HPDE6-E6E7 (cell line): ENCODE results near the gene MAPK12.
"Not testable (repeated sequence)": the region's sequence is repeated elsewhere in the genome, so short reads cannot be mapped to it uniquely, and the experiment has no call there.

Source experiments
- DNase-seq: peaks from one replicate; pipeline ENCODE4 v3.0.0; 2011; ENCODE audit warnings: missing footprints; ENCODE audit errors: extremely low spot score

Gene MAPK12

DNA sequence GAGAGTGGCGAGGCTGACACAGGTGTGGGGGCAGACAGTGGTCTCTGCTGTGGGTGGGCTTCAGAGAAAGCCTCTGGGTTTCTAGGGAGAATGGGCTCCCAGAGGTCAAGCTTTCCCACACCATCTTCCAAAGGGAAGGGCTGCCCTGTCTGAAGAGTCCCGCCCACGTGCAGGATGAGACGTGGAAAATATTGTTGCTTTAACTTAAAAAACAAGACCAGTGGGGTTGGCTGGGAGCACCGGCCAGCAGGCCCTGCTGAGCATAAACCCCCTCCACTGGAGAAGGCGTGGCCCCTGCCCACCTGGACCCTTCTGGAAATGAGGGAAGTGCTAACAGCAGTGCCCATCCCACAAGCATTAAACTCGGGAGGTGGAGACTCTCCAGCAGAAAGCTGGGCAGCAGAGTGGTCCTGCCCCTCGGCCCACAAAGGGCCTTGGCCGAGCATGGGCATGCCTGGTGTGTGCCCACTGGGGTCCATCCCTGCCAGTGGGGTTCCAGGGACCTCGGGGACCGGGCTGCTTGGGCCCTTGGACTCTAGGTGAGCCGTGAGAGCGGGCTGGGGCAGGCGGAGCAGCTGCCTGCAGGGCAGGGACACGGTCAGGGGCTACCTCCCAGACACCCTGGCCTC lies 45.3 kb downstream of the MAPK12 start:
- DNase-seq: no peak

DNA sequence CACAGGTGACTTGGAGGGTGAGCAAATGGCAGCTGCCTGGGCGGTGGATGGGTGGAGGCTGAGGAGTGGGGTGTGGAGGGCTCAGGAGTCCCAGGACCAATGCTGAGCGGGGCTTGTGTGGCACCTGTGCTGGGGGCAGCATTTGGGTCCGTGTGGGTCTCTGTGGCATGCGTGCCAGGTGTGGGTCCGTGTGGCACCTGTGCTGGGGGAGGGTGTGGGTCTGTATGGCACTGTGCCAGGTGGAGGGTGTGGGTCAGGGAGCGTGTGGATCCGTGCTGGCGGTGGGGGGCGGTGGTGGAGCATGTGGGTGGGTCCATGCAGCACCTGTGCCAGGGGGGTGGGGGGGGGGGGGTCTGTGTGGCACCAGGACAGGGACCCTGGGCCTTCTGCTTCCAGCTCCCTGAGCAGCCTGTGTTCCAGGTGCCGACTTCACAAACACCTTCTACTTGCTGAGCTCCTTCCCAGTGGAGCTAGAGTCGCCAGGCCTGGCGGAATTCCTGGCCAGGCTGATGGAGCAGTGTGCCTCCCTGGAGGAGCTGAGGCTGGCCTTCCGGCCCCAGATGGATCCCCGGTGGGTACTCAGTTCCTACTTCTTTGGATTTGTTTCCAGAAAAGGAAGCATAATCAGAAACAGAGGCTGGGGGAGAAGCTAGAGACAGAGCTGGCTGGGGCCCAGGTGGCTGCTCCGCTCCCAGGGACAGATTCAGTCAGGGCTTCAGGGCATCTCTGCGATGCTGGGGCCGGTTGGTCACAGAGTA lies 46.0 kb downstream of the MAPK12 start:
- no peak for DNase-seq

DNA sequence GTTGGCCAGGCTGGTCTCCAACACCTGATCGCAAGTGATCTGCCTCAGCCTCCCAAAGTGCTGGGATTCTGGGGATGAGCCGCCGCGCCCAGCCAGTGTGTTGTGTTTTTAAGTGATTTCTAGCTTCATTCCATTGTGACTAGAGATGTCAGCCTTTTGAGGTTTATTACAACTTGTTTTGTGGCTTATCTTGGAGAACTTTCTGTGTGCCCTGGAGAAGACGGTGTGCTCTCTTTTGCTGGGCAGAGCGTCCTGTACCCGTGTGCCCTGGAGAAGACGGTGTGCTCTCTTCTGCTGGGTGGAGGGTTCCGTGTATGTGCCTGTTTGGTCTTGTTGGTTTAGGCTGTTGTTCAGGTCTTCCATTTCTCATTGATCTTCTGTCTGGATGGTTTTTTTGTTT lies 48.2 kb downstream of the MAPK12 start:
- DNase-seq: no peak

DNA sequence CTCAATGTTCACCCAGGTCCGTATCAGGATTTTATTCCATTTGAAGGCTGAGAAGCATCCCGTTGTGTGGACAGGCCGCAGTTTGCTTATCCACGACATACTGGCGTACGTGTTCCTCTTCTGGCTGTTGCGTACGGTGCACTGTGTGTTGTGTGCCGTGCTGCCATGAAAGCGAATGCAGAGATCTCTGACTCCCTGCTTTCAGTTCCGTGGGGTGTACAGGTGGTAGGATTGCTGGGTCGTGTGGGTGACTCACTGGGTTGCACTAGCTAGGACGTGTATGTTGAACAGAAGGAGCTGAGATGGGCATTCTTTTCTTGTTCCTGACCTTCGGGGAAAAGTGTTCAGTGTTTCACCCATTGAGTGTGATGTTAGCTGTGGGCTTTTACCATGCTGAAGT lies 50.3 kb downstream of the MAPK12 start:
- no peak for DNase-seq

DNA sequence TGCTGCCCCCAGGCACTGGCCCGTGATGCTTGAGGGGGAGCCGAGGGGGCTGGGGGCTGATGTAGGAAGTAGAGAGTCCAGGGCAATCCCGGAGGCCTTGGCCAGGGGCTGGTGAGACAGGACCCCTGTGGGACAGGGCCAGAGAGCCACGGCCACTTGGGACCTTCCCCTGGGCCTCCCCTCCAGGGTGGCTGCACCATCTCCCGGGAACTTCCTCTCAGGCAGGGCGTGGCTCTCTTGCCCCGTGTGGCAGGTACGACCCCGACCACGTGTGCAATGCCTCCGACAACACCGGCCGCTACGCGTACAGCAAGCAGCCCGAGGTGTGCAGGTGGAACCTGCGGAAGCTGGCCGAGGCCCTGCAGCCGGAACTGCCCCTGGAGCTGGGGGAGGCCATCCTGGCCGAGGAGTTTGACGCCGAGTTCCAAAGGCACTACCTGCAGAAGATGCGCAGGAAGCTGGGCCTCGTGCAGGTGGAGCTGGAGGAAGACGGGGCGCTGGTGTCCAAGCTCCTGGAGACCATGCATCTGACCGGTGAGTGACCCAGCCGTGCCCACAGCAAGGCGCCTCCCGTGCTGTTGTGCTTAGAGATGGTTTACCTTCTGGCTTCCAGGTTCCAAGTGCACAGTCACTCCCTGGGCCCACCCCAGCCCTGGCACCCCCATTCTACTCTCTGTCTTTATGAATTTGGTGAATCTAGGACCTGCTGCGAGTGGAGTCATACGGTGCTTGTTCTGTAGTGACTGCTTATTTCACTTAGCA lies 50.9 kb downstream of the MAPK12 start:
- no peak for DNase-seq

DNA sequence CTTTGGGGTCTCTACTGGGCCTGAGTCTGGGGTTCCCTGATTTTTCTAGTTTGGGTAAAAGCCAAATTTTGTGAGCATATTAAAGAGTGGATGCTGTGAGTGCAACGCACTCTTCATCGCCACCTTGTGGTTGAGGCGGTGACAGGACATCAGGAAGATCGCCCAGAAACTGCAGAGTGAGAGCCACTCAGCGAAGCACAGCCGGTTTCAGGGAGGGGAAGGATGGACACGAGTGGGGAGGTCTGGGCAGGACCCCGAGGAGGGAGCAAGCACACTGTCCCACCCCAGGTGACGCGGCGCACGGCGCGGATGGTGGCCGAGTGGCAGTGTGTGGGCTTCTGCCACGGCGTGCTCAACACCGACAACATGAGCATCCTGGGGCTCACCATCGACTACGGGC lies 51.6 kb downstream of the MAPK12 start:
- DNase-seq: peak; percentile 65

DNA sequence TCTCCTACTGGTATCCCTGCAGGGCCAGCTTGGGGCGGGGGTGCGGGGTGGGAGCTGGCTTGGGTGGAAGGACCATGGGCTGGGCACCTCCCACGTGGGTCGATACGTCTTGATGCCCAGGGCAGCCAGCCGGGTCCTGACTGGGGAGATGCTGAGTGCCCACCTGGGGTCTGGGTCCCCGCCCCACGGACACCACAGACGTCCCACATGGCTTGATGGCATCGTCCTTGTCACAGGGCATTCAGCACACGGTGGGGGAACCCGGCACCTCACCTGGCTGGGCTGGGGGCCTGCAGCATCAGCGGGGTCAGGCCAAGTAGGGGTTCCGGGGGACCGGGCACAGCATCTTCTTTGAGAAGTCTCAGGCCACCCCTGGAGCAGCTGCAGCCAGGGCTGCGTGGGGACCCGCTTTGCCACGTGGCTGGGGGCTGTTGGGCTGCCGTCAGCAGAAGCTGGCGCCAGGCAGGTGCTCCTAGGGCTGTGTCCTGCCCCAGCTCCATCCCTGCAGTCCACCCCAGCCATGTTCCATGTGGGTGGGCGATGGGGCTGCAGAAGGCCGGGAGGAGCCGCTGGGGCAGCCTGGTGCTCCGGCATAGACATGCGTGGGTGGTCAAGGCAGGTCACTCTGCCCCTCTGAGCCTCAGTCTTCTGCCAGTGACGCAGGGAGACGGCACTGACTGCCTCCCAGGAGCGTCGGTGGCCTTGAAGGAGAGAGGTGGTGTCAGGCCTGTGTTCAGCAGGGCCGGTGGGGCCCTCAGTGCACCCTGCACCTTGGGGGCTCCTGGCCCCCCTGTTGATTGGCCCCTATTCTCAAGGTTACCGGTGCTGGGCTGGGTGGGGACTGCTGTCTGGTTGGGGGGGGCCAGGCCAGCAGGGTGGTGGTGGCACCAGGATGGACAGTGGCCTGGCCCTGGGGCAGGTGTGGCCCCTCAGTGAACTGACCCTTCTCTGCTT lies 52.3 kb downstream of the MAPK12 start:
- no peak for DNase-seq

DNA sequence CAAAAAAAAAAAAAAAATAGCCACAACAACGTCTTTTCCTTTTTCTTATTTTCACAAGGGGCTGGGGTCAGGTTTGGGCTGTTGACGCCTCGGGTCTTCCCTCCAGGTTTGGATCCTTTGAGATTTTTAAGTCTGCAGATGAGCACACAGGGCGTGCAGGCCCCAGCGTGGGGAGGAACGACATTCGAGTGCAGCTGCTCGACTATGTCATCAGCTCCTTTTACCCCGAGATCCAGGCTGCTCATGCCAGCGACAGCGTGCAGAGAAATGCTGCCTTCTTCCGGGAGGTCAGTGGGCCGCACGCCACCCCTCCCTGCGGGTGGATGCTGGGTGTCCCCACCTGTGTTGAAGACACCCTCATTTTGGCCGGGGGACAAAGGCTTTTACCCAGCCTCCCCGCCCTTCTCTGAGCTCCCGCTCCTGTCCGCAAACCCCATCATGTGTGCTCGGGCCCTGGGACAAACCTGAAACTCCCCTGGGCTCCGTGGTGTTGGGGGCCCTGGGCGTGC lies 53.0 kb downstream of the MAPK12 start:
- DNase-seq: no peak

DNA sequence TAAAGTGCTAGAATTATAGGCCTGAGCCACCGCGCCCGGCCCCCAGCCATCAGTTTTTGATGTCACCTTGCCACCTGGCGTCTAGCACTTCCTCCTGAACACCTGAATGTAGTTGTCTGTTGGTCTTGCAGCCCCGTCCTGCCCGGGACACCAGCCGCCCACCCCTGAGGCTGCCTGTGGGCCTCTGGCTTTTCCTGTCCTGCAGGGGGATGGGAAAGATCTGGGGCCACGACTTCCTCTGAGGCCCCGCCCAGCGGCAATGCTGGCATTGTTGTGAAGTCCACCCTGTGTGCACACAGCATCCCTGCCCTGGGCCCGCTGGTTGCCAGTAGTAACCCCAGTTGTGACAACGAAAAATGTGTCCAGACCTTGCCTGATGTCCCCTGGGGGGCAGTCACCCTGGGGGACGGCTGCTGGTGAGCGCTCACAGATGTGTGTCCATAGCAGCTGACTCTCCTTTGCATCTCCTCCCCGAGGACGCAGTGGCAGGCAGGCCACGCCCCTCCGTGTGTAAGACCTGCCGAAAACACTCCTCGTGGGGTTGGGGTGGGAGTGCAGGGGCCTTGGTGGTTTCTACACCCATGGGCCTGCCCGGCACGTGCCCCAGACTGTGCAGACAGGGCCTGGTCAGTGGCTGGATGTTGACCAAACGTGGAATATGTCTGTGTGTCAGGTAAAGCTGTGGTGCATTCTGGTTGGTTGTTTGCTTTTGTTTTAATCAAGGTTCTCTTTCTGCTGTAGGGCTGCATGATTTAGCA lies 53.9 kb downstream of the MAPK12 start:
- no peak for DNase-seq

DNA sequence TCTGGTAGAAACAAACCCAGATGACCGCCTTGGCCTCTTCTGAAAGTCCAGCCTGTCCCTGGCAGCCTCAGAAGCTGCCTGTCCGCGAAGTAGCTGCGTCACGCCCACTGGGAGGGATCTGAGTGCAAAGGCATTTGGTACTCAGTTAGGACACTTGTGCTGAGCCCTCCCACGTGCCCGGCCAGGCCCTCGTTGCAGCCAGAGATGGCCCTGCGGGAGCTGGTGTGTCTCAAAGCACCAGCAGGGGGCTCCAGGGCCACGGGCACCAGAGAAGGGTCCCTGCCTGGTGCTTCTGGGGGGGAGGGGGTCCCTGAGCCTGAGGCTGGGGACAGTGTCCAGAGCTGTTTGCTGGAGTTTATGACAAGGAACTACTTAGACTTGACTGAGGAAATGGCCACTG lies 54.9 kb downstream of the MAPK12 start:
- no peak for DNase-seq

DNA sequence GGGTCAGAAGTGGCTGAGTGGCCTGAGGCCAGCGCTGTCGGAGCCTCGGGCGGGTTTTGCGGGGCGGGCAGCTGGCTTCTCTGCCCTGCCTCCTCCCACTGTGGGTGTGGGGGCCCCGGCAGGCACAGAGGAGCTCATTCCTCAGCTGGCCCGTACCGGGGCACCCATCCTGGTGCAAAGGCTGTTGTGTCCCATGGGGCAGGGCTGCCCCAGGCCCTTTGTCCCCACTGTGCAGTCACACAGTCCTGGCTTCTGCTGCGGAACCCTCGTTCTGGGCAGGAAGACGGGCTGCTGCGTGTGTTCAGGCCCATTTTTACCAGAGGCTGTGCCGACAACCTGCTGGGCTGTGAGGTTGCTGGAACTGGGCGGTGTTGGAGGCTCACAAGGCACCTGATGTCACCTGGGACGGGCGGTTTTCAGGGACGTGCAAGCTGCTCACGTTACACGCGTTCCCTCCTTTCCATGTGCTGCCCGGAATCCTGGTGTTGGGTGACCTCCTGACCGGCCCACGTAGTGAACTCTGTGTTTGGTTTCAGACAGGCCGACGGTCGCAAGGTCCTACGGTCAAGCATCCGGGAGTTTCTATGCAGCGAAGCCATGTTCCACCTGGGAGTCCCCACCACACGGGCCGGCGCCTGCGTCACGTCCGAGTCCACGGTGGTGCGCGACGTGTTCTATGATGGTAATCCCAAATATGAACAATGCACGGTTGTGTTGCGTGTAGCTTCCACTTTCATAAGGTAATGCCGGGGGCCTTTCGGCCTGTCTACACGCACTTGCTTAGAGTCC lies 55.5 kb downstream of the MAPK12 start:
- DNase-seq: no peak

DNA sequence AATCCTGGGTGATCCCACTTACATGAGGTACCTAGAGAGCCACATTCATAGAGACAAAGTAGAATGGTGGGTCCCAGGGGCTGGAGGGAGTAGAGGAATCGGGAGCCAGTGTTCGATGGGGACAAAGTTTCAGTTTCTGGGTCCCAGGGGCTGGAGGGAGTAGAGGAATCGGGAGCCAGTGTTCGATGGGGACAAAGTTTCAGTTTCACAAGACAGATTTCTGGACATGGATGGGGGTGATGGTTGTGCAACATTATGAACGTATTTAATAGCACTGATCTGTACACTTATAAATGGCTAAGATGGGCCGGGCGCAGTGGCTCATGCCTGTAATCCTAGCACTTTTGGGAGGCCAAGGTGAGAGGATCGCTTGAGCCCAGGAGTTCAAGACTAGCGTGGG lies 56.5 kb downstream of the MAPK12 start:
- DNase-seq: not testable (repeated sequence)

DNA sequence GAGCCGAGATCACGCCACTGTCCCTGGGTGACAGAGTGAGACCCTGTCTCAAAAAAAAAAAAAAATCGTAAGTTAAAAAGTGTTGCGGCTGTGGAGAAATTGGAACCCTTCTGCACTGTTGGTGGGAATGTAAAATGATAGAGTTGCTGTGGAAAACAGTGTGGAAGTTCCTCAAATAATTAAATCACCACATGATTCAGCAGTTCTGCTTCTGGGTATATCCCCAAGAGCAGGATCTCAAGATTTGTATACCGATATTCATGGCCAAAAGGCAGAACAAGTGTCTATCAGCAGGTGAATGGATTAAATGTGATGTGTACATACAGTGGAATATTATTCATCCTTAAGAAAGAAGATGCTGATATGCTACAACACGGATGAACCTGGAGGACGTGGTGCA lies 56.9 kb downstream of the MAPK12 start:
- DNase-seq: no peak

DNA sequence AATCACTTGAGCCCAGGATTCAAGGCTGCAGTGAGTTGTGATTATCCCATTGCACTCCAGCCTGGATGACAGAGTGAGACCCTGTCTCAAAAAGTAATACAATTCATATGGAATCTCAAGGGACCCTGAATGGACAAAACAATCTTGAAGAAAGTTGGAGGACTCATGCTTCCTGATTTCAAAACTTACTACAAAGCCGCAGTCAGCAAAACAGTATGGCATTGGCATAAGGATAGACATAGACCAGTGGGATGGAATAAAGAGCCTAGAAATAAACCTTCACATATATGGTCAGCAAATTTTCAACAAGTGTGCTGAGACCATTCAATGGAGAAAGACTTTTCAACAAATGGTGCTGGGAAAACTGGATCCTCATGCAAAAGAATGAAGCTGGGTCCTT lies 58.2 kb downstream of the MAPK12 start:
- DNase-seq: no peak
